ENCODE results near the gene SMIM36. TPM values are rescaled to one million over a fixed set of nuclear protein-coding genes. Genes with fewer than 3 reads are reported as not detected.

Gene SMIM36
- total RNA-seq, 1 donor from 2014 or later, result not detected

DNA sequence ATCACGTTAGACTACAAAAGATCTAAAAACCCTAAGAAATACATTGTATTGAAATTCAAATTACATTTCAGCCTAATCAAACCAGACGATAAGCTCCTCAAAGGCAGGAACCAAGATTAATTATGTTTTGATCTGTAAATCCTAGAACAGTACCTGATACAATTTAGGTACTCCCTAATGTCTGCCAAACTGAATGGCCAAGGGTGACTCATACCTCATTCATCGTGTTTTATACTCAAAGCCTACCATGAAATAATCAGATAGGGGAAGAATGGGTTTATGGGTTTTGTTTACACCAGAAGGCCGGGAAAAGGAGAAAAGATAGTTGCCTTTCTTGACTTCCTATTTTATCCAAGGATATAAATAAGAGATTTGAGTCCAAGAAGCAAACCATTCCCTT lies 108.9 kb downstream of the SMIM36 start:
- no peaks in the 10 kb centered on the region for H3K27me3 Mint-ChIP-seq (ENCODE audit: low read depth)
- H3K36me3 Mint-ChIP-seq (ENCODE audit: low read depth), result peaks cover 29% of the 10 kb centered on the region
- H3K27ac Mint-ChIP-seq (ENCODE audit: unreplicated experiment), result no peak overlapping the region
- no peak overlapping the region for H3K4me3 Mint-ChIP-seq
- TF ChIP-seq CTCF (conservative IDR thresholded peaks at IDR 0.05), result no peak
- no peak for DNase-seq (ENCODE audit: low read depth, low spot score)
- H3K4me1 Mint-ChIP-seq, result no peaks in the 10 kb centered on the region
- H3K9me3 Mint-ChIP-seq, result no peaks in the 10 kb centered on the region

Other genes with a start within 250 kb of the SMIM36 start
- gene HLF, start 246.5 kb downstream of the SMIM36 start, total RNA-seq, result not detected in 2 replicates
- gene MMD, start 89.6 kb downstream of the SMIM36 start, total RNA-seq, result 46.6 TPM in 2 replicates
- gene TMEM100, start 211.4 kb upstream of the SMIM36 start, total RNA-seq, result 0.23 and 0.54 TPM in 2 replicates
- 15.4 and 16.4 TPM in 2 replicates for gene PCTP, start 239.6 kb upstream of the SMIM36 start, total RNA-seq